HG03565 (cell line): ENCODE measurements around the gene ALPI.

Experiments used
- ATAC-seq: cut with Tn5 transposase; IDR thresholded peaks from one replicate; pipeline ENCODE4 v1.9.1; 2021; ENCODE audit warnings: mild to moderate bottlenecking, moderate library complexity; ENCODE audit not compliant: unreplicated experiment

ALPI gene

DNA sequence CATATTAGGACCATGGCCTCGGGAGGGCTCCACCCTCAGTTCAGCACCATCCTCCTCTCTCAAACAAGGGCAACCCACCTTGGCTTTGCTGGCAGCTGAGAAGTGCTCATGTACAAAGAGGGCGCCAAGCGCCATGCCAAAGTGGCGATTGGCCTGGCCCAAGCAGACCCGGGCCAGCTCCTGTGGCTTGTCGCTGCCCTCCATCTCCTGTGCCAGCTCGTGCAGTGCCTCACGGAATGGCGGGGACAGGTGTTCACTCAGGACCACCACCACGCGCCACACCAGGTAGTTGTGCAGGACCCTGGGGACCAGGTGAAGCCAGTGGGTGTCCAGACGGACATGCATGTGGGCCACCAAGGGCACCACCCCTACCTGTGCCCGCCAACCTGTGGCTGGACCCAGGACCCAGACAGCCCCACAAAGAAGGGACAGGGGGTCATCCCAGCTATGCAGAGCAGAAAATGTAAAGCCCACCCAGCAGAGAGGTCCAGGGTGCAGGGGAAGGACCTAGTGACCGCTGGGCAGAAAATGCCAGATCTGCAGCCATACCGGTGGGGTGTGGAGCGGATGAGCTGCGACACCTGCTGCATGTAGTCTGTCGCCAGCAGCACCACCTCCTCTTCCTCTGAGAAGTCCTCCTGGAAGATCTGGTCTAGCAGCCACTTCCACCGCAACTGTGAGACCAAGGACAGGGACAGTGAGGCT is 28.1 kb downstream of the ALPI start:
- ATAC-seq, result no peak

DNA sequence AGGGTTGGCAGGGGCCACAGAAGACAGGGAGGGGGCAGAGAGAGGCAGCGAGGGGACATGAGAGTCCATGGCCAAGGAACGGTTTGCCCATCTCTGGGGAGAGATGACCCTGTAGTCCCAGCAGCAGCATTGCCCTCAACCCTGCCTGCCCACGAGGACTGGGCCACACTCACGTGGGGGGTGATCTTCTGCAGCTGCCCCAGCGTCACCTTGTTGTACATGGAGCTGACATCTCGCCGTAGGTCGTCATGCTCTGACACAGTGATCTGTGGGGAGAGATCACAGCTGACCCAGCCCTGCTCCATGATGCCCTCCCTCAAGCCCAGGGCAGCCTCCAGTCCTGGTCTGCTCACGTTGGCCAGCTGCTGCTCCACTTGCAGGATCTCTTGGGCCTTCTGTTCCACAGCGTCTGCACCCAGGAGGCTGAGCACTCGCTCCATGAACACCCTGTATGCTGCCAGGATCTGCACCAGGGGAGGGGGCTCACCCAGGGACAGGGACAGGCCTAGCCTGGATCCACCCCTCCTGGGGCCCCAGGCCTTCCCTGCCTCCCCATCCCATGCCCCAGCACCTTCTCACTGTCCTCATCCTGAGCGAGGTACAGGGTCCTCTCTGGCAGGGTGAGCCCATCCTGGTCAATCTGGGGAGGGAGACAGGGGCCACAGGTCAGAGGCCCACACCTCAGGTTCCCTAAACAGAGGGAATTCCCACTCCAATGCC is 28.8 kb downstream of the ALPI start:
- ATAC-seq, result no peak

DNA sequence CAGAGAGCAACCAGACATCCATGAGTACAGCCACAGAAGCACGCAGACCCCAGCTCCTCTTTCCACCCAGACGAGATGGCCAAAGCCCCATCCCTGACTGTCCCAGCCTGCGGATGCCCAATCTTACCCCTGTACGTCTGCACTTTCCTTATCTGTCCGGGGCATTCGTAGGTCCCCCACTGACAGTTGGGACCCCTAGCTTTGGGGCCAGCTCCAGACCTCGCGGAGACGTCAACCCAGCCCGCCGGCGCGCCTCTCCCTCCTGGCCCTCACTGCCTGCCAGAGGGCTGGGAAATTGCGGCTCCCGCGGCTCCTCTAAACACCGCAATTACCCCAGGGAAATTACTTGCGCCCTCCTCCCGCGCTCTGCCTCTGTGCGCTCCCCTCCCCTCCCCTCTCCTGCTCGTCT is 29.4 kb downstream of the ALPI start:
- no peak for ATAC-seq

DNA sequence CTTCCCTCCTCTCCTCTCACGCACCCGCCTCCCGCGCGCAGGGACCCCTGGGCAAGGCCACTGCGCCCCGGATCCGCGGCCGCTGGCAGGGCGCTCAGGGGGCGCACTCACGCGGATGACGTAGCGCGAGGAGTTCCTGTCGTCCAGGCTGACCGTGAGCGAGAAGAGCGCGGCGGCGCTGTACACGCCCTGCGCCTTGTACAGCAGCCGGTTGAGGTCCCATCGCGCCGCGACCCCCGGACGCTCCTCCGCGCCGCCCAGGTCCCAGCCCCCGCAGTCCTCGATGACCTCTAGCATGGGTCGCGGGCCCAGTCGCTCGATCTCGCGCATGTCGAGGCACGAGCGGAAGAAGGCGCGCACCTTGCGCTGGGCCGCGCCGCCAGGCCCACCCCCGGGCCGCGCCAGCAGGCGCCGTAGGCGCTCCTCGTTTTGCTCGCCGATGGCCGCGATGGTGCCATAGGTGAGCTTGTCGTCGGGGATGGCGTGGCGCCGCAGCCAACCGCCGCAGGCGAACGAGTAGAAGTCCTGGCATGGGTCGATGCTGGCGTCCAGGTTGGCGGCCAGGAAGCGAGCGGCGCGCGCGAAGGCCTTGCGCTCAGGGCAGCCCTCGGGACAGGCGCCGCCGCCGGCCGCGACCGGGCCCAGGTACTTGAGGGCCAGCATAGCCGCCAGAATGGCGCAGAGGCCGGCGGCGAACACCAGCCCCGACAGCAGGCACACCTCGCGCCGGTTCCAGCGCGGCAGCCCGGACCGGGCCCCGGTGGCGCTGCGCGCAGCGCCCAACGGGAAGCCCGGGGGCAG is 30.0 kb downstream of the ALPI start:
- ATAC-seq, result no peak

DNA sequence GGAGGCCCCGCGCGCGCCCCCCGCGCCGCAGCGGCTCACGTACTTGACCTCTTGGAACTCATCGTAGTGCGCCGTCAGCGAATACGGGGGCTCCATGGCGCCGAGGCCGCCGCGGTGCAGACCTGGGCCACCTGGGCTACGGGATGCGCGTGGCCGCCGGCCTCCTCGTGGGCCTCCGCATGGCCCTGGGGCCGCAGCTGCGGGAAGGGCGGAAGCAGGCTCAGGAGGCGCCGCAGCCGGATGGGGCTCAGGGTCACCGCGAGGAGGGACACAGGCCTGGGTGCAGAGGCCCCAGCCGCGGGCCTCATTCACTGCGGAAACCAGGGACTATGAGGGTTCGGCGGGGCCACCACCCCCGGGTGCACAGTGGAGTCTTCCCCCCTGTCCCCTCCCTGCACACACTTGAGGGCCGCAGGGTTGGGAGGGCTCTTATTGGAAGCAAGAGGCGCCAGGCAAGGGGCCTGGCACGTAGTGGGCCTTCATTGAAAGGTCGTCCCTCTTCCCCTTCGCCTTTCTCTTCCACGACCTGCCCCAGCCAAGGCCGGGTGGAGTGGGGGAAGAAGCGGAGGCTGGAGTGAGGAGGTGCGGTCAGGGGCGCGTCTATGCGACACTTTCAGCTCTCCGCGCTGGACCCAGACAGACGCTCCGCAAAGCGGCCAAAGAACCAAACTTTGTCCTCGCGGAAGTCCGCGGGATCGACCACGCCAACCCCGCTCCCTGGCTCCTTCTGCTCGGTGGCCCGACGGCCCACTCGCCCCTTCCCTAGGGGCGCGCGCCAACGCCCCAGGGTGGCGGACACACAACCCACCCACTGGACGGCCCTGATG is 30.8 kb downstream of the ALPI start:
- ATAC-seq, result no peak

DNA sequence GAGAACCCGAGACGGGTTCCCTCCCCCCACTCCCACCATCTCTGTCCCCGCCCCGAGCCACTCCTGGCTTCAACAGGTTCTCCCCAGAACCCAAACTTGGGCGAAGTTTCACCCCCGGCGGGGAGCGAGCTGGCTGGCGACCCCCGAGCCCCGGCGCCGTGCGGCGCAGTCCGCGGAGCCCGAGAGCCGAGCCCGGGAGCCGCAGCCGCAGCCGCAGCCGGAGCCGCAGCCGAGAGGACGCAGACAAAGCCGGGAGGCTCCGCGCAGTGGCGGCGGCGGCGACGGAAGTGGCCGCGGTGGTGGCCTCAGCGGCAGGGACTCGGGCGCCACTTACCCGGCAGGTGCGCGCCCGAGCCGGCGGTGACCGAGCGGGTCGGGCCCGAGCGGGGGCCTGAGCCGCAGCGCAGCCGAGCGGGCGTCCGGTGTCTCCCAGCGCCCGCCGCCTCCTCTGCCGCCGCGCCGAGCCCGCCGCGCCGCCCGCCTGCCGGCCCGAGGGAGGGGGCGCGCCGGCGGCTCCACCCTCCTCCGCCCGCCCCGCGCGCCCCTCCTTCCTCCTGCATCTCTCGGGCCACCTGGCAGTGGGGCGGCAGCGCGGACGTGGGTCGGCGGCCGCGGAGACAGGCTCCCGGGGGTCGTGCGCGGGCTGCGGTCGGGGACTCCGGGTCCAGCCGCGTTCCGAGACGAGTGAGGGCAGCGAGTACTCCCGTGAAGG is 31.6 kb downstream of the ALPI start, which contains the start of gene ECEL1:
ECEL1 (minus strand) TSS at position 450 of the 712 bp plus-strand sequence. CDS start 1,181 bp downstream, outside the sequence.
- no peak for ATAC-seq

DNA sequence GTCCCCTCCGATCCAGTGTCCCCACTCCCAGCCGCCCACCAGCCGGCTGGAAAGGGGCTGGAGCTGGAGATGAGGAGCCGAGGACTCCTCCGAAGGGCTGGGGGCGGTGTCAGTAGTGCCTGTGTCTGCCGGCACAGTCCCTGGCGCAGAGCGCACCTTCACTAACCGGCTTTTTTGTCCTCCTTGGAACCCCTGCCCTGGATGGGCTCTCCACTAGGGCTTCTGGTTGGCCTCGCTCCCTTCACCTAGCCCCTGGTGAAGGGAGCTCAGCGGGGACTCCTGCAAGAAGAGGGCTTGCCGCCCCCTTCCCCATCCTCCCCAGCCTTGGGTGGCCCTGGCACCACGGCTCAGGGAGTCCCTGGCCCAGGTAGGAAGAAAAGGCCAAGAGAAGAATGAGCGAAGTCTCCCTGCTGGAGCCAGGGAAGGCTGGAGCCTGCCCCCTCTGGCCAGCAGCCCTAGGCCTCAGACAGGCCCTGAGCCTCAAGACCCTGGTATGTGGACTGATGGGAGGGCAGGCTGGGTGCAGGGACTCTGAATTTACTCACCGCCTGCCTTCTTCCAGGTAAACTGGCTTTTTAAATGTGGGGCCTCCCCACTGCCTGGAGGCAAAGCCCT is 32.3 kb downstream of the ALPI start:
- ATAC-seq, result no peak

DNA sequence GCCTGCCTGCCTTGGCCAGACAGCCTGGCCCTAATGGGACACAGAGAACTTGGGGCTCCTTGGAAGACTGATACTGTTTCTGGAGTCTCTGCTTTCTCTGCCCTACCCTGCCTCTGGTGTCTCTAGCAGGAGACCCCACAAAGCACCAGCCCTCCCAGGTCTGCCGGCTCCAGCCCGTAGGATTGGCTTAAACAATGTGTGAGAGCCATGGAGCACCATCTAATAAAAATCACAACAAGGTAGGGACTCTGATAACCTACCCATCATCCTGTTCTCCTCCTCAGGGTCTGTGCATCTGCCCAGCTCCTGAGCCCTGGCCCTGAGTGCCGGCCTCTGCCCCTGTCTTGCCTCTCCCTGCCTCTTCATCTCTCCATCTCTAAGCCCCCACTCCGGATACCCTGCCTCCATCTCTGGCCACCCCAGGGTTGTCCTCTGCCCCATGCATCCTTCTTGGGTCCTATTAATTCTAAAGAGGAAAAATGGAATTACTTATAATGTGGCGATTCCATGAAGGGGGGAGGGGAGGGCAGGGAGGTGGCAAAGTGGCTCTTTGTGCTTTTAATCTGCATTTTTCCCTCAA is 32.9 kb downstream of the ALPI start:
- no peak for ATAC-seq

DNA sequence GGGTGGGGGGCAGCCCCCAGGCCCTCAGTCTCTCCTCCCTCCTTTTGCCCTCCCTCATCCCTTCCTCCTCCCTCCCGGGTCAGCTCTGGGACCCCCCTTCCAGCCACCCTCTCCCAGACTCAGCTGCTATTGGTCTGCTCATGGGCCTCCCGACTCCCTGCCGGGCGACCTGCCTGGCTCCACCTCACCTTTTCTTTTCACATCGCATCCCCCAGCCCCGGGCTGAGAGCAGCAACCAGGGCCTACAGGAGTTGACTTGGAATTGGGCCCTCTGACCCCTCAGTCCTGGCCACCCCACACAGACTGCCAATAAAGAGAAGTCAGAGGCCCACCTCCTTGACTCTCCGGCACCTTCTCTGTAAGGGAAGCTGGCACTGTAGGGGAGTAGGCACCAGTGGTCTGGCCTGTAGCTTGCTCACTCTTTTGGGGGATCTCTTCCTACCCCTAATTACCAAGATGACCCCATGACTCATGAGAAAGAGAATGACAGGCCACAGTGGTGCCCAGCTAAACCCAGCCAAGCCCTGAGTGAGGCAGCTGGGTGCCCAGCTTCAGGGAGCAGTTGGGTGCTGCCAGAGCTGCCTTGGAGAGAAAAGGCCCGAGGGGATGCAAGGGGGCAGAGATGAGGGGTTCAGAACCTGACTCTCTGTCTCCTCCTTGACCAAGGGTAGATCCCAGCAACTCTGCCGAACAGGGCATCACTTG is 33.7 kb downstream of the ALPI start:
- no peak for ATAC-seq

DNA sequence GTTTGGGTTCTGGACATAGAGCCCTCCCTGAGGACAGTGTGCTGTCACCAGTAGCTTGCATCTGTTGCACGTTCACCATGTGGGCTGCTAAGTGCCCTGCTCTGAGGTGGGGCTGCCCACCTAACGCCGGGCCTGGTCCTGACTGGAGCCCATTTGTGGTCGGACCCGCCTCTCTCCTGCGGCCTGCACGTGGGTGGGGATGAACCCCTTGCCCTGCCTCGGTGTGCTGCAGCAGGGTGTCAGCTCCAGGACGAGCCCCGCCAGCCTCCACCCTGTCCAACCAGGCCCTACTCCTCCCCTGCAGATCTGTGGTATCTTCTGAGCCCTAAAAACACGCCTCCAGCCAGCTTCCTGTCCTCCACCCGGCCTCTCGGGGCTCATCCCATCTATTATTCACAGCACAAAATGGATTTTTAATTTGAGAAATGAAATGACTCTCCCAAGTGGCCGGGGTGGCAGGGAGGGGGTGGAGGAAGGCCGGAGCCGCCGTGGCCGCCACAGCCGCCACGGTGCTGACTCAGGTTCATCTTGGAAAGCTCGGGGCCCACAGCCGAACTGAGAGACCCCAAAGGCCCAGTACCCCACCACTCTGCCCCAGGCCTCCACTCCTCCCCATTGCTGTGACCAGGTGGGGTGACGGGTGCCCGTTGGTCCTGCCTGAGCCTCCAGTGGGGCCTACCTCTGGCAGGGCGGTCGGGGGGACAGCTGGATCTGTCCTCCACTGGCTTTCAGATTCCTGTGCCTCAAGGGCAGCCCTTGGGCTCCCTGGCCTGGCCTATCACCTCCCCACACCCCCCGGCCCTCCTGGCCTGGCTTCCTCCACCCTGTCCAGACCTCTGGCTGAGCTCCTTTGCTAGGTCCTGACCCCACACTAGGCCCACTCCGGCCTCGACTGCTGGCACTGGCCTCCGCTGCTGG is 34.5 kb downstream of the ALPI start:
- ATAC-seq, result no peak

DNA sequence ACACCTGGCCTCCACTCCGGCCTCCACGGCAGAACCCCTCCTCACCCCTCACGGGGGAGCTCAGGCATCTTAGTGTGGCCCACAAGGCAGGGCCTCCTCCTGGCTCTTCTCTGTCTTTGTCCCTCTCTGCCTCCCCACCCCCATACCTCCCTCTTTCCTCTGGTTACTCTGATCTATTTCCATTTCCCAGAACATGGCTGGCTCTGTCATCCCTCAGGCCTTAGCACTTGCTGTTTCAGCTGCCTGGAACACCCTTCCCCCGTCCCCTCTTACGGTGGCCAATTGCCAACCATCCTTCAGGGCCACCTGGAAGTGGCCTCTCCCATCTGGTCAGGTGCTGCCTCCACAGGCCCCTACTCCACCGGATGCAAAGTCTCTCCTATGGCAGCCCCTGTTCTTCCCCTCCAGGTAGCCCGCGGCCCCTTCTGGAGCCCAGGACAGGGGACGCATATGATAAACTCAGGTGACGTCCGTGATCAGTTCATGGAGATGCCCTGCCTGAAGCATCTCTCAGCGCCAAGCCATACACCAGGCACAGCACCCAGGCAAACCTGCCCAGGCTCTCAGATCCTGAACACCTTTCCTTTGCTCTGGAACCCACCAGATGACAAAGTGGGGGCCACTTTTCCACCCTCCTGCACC is 35.3 kb downstream of the ALPI start:
- no peak for ATAC-seq

DNA sequence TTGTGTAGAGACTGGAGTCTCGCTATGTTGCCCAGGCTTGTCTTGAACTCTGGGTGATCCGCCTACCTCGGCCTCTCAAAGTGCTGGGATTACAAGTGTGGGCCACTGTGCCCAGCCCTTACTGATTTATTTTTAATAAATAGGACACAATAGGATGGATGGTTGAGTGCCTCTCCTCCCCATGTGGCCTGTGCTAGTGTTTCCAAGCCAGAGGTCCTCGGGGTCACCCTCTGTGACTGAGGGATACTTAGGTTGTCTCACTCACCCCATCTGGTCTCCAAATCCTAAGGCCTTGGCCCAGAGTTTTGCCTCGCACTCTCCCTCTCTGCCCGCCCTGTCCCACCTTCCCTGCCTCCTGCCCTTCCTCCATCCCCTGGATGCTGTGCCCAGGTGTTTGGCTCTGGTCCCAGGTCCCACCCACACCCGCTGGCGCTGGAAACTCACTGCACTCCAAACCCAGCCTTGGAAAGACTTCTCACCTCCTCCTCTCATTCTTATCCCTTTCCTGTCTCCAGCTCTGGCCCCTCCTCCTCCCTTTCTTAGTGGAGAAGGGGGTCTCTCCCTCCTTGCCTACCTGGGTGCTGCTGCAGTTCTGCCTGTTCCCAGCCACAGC is 36.4 kb downstream of the ALPI start:
- ATAC-seq, result no peak

DNA sequence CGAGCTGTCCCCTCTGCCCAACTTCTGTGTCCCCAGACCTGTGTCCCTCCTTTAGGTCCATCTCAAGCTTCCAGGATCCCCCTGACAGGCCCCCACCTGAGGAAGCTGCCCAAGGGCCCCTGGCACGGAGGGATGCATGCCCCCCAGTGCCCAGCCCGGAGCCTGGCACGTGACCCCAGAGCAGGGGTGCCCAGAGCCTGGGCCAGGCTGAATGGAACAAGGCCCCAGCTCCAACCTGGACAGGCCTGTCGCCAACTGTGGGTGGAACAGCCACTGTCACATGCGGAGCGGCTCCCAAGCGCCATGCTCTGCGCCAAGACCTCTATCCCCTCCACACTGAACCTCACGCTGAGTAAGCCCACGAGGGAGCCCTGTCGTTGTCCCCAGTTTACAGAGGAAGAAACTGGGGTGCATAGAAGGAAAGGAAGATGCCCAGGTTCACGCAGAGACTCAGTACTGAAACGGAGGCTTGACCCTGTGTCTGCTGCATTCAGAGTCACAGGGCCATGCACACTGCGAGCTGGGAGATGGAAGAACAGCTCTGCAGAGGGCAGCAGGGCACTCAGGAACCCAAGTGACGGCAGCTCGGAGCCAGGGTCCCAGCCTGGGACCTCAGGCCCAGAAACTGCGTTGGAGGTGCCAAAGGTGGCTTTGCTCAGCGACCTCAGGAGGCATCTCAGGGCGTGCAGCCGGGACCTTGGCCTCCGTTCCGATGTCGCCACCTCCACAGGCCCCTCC is 37.2 kb downstream of the ALPI start:
- no peak for ATAC-seq

DNA sequence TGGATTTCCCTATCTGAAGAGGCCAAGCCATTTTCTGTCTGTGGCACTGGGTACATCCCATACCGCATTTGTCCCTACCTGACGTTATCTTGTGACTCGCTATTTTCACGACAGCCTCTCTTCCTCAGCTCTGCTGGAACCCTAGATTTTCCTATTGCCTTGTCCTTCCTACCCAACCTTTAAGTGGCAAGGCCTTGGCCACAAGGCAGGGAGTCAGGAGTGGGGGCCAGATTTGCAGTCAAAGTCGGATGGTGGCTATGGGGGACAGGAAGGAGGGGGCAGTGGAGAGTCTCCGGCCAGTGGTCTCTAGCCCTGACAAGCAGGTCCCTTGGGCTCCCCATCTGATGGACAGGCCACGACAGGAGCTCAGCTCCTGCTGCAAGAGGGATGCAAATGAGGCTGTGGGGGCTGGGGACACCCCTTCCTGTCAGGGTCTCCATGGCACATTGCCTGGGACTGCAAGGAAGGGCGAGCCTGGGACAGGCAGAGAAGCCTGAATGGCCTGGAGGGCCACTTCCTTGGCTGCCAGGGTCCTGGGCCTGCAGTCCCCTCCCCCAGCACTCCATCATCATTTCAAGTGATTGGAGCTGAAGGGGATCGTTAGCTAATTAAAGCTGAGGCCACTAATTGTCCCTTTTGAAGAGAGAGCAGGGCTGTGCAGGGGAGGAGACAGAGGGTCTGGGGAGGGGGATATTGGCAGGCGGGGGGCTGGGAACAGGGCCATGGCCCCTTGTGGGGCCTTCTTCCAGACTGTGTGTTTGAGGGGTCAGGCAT is 37.9 kb downstream of the ALPI start:
- no peak for ATAC-seq

DNA sequence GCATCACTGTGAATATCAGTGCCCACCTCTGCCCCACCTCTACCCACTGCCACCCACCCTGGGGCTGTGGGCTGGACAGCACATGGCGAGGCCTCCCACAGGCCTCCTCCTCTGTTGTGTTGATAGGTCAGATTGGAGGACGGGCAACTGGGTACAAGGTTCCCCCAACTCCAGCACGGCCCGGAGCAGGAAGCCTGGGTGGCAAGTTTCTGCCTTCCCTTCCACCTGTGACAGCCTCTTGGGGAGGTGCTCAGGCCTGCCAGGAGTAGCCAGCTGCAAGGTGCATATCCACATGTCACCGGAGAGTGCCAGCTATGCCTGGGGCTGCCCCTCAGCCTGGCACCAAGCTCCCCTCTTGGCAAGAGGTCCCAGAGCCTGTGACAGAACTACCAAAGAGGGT is 38.6 kb downstream of the ALPI start:
- no peak for ATAC-seq
